ENCODE measurements around the gene RPAIN. TPM values are rescaled to one million over a fixed set of nuclear protein-coding genes. Genes with fewer than 3 reads are reported as not detected.

Gene RPAIN
- total and polyA plus RNA-seq, 2 of the 8 experiments (the other 6 are each of a cell fraction or from before 2014, with no cell fraction given): 54.5 to 57.7 TPM

GRCh38 chr17:5410594-5411272 lies 9.2 kb upstream of the RPAIN start:
- H3K79me2 ChIP-seq (ENCODE audit: control insufficient read depth in 1 of 2, insufficient read depth in 2 of 2, low read length in 2 of 2): peaks cover 0 to 20% of the 10 kb centered on the region in 2 experiments; a peak in 2 of 4 replicates
- H3K23ac ChIP-seq (ENCODE audit: insufficient read length): no peak overlapping the region
- no peaks in the 10 kb centered on the region for H3K4me1 ChIP-seq (replicated peaks in 1 of 4; ENCODE audit: control insufficient read depth in 3 of 4, insufficient read depth in 4 of 4, low read length in 3 of 4)
- H2BK20ac ChIP-seq (ENCODE audit: low read length): no peak overlapping the region
- no peak overlapping the region for H3K18ac ChIP-seq (ENCODE audit: extremely low read depth, low read length)
- H2BK5ac ChIP-seq (ENCODE audit: low read depth, low read length): no peak overlapping the region
- no peaks in the 10 kb centered on the region for H3K9me3 ChIP-seq (ENCODE audit: insufficient read depth in 2 of 2, low read depth in 1 of 2, low read length in 1 of 2)
- H4K8ac ChIP-seq (ENCODE audit: extremely low read depth, insufficient read depth, low read length): no peak overlapping the region
- POLR2A ChIA-PET (ENCODE audit: partially characterized antibody): interaction anchor here (0.6 to 11.3 kb wide), 2 partner anchors 8 to 24 kb away, joined by 3 to 225 read pairs; partner anchors contain the start of genes C1QBP and NUP88
- no peak overlapping the region for H4K5ac ChIP-seq (ENCODE audit: insufficient read length, low read depth, low read length)
- H2AFZ ChIP-seq (ENCODE audit: low read length): no peak overlapping the region
- no peak overlapping the region for H2BK15ac ChIP-seq (ENCODE audit: low read length)
- H3K27me3 ChIP-seq (replicated peaks in 1 of 4; ENCODE audit: control insufficient read depth in 3 of 4, extremely low read depth in 1 of 4, insufficient read depth in 3 of 4, low read length in 3 of 4): no peaks in the 10 kb centered on the region
- H4K91ac ChIP-seq (replicated peaks; ENCODE audit: insufficient read length, low read length): no peak overlapping the region
- H2BK120ac ChIP-seq (replicated peaks; ENCODE audit: low read depth, low read length): no peak overlapping the region
- H3K14ac ChIP-seq (ENCODE audit: insufficient read length): no peak overlapping the region
- no peaks in the 10 kb centered on the region for H3K23me2 ChIP-seq (ENCODE audit: low read depth, low read length)
- 94% methylated on average over 7 of the region's 7 CpGs; no CpG with 5 or more reads in 1 of the 2 experiments for WGBS, 2 experiments (ENCODE audit: extremely low coverage in 1 of 2, insufficient coverage in 1 of 2, insufficient read length in 1 of 2, insufficient replicate concordance in 2 of 2, low coverage in 1 of 2, low lambda C conversion rate in 2 of 2, missing lambda C conversion rate in 1 of 2)
- H3K9ac ChIP-seq (replicated peaks in 1 of 4; ENCODE audit: extremely low read depth in 1 of 4, low read depth in 3 of 4, low read length in 3 of 4): no peak overlapping the region
- CTCF ChIA-PET (ENCODE audit: partially characterized antibody): interaction anchor here (2.3 kb wide), 1 partner anchor 20 kb away, joined by 9 read pairs; no protein-coding TSS in a partner anchor
- H3K4ac ChIP-seq (replicated peaks; ENCODE audit: insufficient read length, low read depth, low read length): no peak overlapping the region
- H4K20me1 ChIP-seq (replicated peaks in 1 of 2; ENCODE audit: control insufficient read depth in 1 of 2, insufficient read depth in 2 of 2, low read length in 2 of 2): peaks cover 2 to 8% of the 10 kb centered on the region in 2 experiments
- H3K27ac ChIP-seq (ENCODE audit: low read depth, low read length): no peak overlapping the region
- no peaks in the 10 kb centered on the region; the same call in 1 of the 2 replicates for H3K79me1 ChIP-seq (ENCODE audit: low read depth, low read length)
- DNase-seq (ENCODE audit: low read depth in 1 of 2, low spot score in 2 of 2) (no peak), FAIRE-seq (no peak)
- H3K36me3 ChIP-seq (ENCODE audit: control insufficient read depth in 2 of 4, insufficient read depth in 4 of 4, low read length in 3 of 4): peaks cover 38 to 95% (median 70%) of the 10 kb centered on the region in 4 experiments
- no peak overlapping the region for H3K4me2 ChIP-seq (ENCODE audit: insufficient read depth in 1 of 2, low read depth in 2 of 2, low read length in 2 of 2)
- H3K4me3 ChIP-seq (ENCODE audit: extremely low read depth in 1 of 4, insufficient read depth in 2 of 4, low read depth in 3 of 4, low read length in 4 of 4): no peak overlapping the region
- H3K56ac ChIP-seq (replicated peaks; ENCODE audit: insufficient read length, low read depth, low read length): no peak overlapping the region
- no peak overlapping the region for H2AK5ac ChIP-seq (ENCODE audit: low read depth, low read length)
- no peak overlapping the region for H2BK12ac ChIP-seq (ENCODE audit: low read depth, low read length)

All from H1 (cell line).